ENCODE measurements around the gene ZNF526. TPM values are rescaled to one million over a fixed set of nuclear protein-coding genes. Genes with fewer than 3 reads are reported as not detected.
A peak's percentile ranks its signal among the peaks of the same experiment; 100 is the strongest.

The ZNF526 gene
- total RNA-seq, 1 donor from 2014 or later: 6.1 TPM

- Histone ChIP-seq H3K27me3 (peaks cover under 1% of the 10 kb centered on the region), H3K9me3 (no peaks in the 10 kb centered on the region), H3K27ac (no peak overlapping the region), H3K36me3 (no peaks in the 10 kb centered on the region), H3K4me3 (no peak overlapping the region), H3K4me1 (peaks cover 17% of the 10 kb centered on the region)
- TF ChIP-seq POLR2AphosphoS5 (IDR thresholded peaks at IDR 0.05; ENCODE audit: insufficient read depth in 1 of 2, low read depth in 1 of 2) (no peak), CTCF (IDR thresholded peaks at IDR 0.05) (no peak), POLR2A (IDR thresholded peaks at IDR 0.05) (no peak)
- intact Hi-C loops (cut with DNase I): no loop called here
- no peak for DNase-seq (ENCODE audit: extremely low spot score in 2 of 2)
These were observed 45.9 kb upstream of the ZNF526 start for GRCh38 chr19:42174188-42174587.

- Histone ChIP-seq H3K4me1 (peaks cover 17% of the 10 kb centered on the region), H3K27me3 (peaks cover 3% of the 10 kb centered on the region), H3K9me3 (no peaks in the 10 kb centered on the region), H3K4me3 (no peak overlapping the region), H3K27ac (no peak overlapping the region), H3K36me3 (no peaks in the 10 kb centered on the region)
- no peak for DNase-seq (ENCODE audit: extremely low spot score in 2 of 2)
- TF ChIP-seq POLR2A (IDR thresholded peaks at IDR 0.05) (no peak), POLR2AphosphoS5 (IDR thresholded peaks at IDR 0.05; ENCODE audit: insufficient read depth in 1 of 2, low read depth in 1 of 2) (no peak), CTCF (IDR thresholded peaks at IDR 0.05) (no peak)
- intact Hi-C loops (cut with DNase I): no loop called here
These were observed 45.0 kb upstream of the ZNF526 start for GRCh38 chr19:42174958-42175734.

GRCh38 chr19:42175952-42176648 is 44.0 kb upstream of the ZNF526 start:
- Histone ChIP-seq H3K9me3 (no peaks in the 10 kb centered on the region), H3K27me3 (peaks cover 3% of the 10 kb centered on the region), H3K27ac (no peak overlapping the region), H3K4me1 (peaks cover 17% of the 10 kb centered on the region), H3K4me3 (peak overlapping the region; percentile 46 to 62), H3K36me3 (no peaks in the 10 kb centered on the region)
- intact Hi-C loops (cut with DNase I): no loop called here
- no peak for DNase-seq (ENCODE audit: extremely low spot score in 2 of 2)
- TF ChIP-seq POLR2AphosphoS5 (IDR thresholded peaks at IDR 0.05; ENCODE audit: insufficient read depth in 1 of 2, low read depth in 1 of 2) (no peak), CTCF (IDR thresholded peaks at IDR 0.05) (no peak), POLR2A (IDR thresholded peaks at IDR 0.05) (no peak)

GRCh38 chr19:42176649-42176989 is 43.5 kb upstream of the ZNF526 start:
- Histone ChIP-seq H3K27ac (no peak overlapping the region), H3K4me1 (peaks cover 17% of the 10 kb centered on the region), H3K4me3 (peak overlapping the region; percentile 46 to 62), H3K9me3 (no peaks in the 10 kb centered on the region), H3K27me3 (peaks cover 3% of the 10 kb centered on the region), H3K36me3 (no peaks in the 10 kb centered on the region)
- no peak for DNase-seq (ENCODE audit: extremely low spot score in 2 of 2)
- intact Hi-C loops (cut with DNase I): no loop called here
- TF ChIP-seq POLR2A (IDR thresholded peaks at IDR 0.05) (no peak), CTCF (IDR thresholded peaks at IDR 0.05) (no peak), POLR2AphosphoS5 (IDR thresholded peaks at IDR 0.05; ENCODE audit: insufficient read depth in 1 of 2, low read depth in 1 of 2) (no peak)

All from vagina (tissue), 2 donors.